ENCODE results near the gene ADPGK.

Gene ADPGK

GRCh38 chr15:72790302-72790910 is 6.8 kb upstream of the ADPGK start:
- DNase-seq (ENCODE audit: low read depth in 2 of 3, low spot score in 1 of 3) = no peak

- no peak for DNase-seq (ENCODE audit: low read depth in 2 of 3, low spot score in 1 of 3)
Measured at GRCh38 chr15:72787526-72787925, 4.0 kb upstream of the ADPGK start.

DNA sequence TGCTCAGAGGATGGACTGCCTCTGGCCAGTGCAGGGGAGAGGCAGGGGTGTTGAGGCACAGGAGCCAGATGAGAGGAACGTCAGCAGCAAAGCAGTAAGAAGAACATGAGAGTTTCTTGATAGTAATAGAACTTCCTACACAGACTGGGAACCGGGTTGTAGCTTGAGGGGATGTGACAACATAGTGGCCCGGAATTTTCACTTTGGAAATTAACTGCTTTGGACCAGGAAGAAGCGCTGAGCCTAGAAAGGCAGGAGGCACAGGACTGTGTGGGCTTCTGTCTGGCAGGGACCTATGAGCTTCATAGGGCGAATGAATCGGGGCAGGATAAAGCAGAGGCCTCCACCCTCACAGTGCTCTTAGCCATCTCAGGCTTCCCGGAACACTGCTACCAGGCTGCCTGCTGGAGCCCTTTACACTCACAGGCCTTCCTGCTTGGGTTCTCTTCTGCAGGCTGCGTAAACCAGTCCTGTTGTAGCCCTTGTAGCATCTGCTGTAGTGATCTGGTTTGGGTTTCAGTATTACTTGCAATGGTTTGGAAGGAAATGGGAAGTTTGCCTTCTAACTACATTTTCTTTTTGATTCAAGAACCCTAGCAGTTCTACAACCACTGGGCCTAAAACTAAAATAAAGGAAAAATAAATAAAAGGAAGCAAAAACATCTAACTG is 3.3 kb upstream of the ADPGK start:
- DNase-seq (ENCODE audit: low read depth in 2 of 3, low spot score in 1 of 3) = no peak

DNA sequence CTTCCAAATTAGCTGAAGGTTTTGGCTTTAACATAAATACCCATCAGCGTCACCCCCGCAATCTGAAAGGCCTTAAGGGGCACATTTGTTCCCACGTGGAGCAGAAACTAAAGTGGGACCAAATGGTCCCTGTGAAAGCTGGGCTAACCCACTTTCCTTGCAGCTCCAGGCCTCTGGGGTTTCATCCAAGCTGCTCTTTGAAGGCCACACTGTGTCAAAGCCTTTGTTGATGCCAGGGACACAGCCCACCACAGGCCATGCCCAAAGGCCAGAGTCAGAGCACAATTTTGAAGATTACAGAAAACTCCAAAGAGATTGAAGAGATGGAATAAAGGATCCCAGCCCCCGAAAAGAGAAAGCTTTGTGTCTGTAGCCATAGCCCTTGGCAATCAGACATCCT is 2.7 kb upstream of the ADPGK start:
- no peak for DNase-seq (ENCODE audit: low read depth in 2 of 3, low spot score in 1 of 3)

- no peak for DNase-seq (ENCODE audit: low read depth in 2 of 3, low spot score in 1 of 3)
Measured at GRCh38 chr15:72785841-72786240, 2.3 kb upstream of the ADPGK start.

DNA sequence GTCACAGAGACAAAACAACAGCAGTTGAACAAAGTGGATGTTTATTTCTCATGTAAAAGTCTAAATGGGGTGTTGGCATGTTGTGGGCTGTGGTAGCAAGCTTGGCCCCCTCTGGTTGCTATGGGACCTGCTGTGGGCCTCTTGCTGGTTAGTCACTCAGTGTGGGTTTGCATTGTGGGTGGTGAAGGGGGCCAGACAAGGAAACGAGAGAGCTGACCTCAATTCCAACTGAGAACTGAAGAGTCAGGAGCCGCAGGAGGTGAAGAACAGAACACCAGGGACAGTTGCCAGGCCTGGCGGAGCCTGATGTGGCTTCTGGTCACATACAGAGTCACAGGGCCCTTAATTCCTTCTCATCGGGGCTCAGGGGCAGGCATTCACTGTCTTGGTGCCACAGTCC is 1.9 kb upstream of the ADPGK start:
- DNase-seq (ENCODE audit: low read depth in 2 of 3, low spot score in 1 of 3) = peak in 2 of 3 donors; percentile 42 to 55

- DNase-seq (ENCODE audit: low read depth in 2 of 3, low spot score in 1 of 3) = no peak
Measured at GRCh38 chr15:72784456-72784876, 908 bp upstream of the ADPGK start.

DNA sequence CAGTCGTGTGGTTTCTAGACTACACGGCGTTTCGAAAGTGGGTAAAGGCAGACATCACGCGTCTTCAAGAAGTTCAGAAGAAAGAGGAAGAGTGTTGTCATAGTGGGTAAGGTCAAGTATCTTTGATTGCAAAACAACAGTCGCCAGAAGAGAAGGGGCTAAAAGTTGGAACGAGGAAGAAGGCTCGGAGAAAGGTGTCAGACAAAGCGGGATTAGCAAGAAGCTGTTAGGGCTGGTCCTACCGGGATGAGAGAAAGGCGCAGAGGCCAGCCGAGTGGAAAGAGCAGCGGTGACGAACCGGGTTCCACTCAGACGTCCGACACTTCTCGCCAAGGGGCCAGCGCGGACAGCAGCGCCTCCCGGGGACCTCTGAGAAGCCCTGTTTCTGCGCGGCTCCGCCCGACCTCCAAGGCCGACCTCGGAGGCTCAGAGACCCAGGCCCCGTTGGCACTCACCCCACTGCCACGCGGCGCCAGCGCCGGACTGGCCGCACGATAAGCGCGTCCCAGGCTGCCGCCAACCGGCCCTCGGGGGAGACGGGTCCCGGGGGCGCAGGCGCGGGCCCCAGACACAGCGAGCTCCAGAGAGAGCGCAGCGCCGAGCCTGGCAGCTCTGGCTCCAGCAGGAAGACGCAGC is 436 bp downstream of the ADPGK start:
- DNase-seq (ENCODE audit: low read depth in 2 of 3, low spot score in 1 of 3) = peak in 1 of 3 donors; percentile 22

DNA sequence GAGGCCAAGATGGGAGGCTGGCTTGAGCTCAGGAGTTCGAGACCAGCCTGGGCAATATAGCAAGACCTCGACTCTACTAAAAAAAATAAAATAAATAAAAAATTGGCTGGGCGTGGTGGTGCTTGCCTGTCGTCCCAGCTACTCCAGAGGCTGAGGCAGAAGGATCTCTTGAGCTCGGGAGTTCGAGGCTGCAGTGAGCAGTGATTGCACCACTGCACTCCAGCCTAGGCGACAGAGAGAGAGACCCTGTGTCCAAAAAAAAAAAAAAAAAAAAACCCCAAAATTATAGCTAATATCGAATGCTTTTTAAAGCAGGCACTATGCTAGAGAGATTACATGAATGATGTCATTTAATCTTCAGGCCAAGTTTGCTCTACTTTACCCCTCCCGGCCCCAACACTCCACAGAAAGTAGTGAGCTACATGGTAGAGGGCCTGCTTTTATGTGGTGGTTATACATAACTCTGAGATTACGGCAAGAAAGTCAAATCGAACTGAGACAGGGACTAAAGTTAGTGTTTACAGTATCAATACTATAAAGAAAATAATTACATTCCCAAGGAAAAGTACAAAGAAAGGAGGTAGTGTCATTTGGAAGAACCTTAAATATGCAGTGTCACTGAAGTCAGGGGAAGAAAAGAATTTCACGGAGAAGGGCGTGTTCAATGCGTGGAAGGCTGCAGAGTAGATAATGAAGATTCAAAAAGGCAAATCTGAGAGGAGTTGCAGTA is 1.1 kb downstream of the ADPGK start:
- no peak for DNase-seq (ENCODE audit: low read depth in 2 of 3, low spot score in 1 of 3)

- DNase-seq (ENCODE audit: low read depth in 2 of 3, low spot score in 1 of 3) = no peak
Measured at GRCh38 chr15:72781631-72782030, 1.9 kb downstream of the ADPGK start.

DNA sequence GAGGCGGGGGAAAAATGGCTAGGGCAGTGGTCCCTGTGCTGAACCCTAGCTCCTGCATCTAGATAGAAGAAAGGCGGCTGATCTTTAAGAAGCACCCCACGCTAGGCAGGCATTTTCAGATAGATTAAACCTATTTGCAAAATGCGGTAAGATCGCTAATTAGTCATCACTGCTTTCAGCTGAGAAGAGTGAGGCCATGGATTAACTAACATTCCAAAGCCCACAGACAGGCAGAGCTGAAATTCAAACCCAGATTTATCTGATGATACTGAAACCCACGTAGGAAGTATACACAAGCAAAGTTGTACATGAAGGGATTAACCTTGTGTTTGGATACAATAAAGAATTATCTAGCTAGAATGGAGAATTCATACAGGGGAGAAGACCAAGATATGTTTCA is 4.8 kb downstream of the ADPGK start:
- no peak for DNase-seq (ENCODE audit: low read depth in 2 of 3, low spot score in 1 of 3)

DNA sequence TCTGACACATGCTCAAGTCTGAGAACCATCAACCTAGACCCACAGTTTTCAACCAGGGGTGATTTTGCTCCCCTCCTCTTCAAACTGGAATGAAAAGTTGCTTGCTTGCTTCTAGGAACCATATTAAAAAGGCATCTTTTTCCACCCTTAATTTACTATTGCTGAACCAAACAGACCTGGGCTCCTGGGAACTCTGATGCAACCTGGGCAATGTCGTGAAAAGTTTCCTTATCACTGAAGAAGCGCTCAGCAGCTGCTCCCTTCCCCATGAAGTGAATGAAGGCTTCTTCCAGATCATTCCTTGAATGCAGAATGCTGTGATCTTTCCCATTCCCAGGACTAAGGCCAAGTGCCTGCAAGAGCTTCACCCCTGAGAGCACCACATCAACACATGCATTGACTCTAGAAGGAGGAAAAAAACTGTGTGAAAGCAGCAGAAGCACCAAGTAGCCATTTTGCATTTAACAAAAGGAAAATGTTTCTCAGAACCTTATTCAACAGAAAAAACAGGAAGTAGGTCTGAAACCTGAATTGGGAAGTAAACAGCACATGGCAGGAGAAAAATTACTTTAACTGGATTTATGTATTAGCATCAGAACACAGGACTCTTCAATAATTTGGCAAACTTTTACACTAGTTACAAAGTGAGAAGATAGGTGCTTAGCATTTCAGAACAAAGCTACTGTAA is 8.7 kb downstream of the ADPGK start:
- DNase-seq (ENCODE audit: low read depth in 2 of 3, low spot score in 1 of 3) = no peak

DNA sequence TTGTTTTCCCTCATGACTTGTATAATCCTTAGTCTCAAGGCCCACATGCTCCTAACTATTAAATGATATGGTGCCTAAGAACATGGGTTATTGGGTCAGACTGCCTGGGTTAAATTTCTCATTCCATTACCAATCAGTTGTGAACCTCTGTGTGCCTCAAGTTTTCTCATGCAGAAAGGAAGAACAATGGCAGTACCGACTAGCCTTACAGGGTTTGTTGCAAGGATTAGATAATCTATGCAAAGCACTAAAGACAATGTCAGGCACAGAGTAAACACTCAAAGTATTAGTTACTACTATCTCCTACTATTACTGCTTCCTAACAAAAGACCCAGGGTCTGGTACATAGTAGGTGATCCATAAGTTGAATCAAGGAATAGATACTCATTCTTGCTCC is 12.2 kb downstream of the ADPGK start:
- DNase-seq (ENCODE audit: low read depth in 2 of 3, low spot score in 1 of 3) = no peak

DNA sequence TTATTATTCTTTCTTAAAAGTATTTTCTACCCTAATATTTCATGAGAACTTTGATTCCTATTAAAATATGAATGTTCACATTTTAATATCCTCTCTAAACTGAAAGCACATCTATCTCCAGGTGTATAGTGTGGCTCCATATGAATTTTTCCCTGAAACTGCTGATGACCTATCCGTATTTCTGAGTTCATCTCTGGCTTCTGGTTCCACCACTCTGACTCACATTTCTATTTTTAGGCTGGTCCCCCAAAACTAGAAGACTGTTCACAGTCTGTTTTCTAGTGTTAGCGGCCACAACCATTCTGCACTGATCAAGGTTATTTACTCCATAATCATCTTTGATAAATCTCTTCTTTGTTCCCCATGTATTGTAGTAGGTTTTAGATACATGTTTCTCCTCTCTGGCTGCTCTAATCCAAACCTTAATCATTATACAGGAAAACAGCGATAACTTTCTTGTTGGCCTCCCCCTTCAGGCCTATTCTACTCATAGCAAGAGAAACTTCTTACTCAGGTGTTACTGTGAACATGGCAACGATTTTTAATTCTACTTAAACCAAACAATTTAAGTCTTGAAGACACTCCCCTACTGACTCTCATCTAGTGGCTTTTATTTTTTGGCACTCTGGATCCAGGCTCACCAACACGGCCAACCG is 12.8 kb downstream of the ADPGK start:
- no peak for DNase-seq (ENCODE audit: low read depth in 2 of 3, low spot score in 1 of 3)

GRCh38 chr15:72766780-72767179 is 16.8 kb downstream of the ADPGK start:
- DNase-seq (ENCODE audit: low read depth in 2 of 3, low spot score in 1 of 3) = no peak

GRCh38 chr15:72766025-72766424 is 17.5 kb downstream of the ADPGK start:
- DNase-seq (ENCODE audit: low read depth in 2 of 3, low spot score in 1 of 3) = no peak

- DNase-seq (ENCODE audit: low read depth in 2 of 3, low spot score in 1 of 3) = no peak
Measured at GRCh38 chr15:72764656-72765055, 18.9 kb downstream of the ADPGK start.

DNA sequence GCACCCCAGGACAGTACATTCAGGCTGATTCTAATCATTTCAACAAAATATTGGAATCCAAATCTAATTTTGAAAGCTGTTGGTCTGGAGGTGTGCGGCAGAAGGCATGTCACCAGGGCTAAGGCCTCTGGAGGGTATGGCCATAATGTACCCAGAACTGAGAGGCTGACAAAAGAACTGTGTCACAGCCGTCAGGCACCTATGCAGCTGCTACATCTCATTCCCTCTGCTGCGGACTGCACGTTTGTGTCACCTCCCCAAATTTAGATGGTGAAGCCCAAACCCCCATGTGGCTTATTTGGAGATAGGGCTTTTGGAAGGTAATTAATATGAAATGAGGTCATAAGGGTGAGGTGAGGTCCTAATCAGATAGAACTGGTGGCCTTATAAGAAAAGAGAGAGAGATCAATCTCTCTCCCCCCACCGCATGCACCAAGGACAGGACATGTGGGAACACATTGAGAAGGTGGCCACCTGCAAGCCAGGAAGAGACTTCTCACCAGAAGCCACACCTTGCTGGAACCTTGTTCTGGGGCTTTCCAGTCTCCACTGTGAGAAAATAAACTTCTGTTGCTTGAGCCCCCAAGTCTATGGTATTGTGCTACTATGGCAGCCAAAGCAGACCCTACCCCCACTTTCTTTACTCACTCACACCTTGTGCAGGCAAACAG is 22.8 kb downstream of the ADPGK start:
- DNase-seq (ENCODE audit: low read depth in 2 of 3, low spot score in 1 of 3) = no peak

DNA sequence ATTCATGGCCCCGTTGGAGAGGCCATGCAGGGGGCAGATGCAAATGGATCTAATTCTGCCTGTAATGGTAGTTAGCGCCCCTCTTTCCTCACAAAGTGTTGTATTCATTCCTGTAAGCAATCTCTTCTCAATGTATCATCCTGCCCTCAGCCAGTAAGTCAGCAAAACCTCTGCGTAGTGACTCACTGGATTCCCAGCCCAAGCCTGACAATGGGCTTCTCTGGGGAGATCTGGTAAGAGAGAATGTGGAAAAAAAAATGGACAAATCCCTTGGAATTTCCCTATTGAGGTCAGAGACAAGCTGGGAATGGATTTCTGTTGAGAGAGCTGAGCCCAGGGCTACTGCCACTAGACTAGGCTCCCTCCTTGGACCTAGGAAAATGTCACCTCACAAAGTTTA is 25.4 kb downstream of the ADPGK start:
- DNase-seq (ENCODE audit: low read depth in 2 of 3, low spot score in 1 of 3) = no peak

DNA sequence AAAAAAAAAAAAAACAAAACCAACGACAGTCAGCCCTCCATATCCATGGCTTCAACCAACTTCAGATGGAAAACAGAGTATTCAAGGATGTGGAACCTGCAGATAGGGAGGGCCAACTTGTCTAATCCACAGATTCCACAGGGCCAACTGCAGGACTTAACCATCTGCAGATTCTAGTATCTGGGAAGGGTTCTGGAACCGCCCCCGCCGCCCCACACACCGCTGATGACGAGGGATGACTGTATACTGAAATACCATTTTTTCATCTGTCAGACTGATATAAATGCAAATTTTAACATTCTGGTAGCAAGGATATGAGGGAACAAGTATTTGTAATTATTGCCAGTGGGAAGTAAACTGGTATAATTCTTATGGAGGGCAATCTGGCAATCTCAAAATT is 29.5 kb downstream of the ADPGK start:
- no peak for DNase-seq (ENCODE audit: low read depth in 2 of 3, low spot score in 1 of 3)

All from stimulated activated CD4-positive, alpha-beta T cell treated with anti-CD3 and anti-CD28 coated beads, Interleukin-12 subunit alpha, Interleukin-12 subunit beta, amount 100 ng/mL, for 48 hours (primary cell).